SU-DHL-6 (cell line): ENCODE results near the gene CELSR1.
A peak's percentile ranks its signal among the peaks of the same experiment; 100 is the strongest.

Experiments
- H2AFZ ChIP-seq: fragments of 200-600 bp; sonication (generic); 2 replicates; pipeline ENCODE4 v1.6.1; 2014; ENCODE audit warnings: low read depth, mild to moderate bottlenecking, moderate library complexity, mixed read lengths, antibody characterized with exemption, low read length; ENCODE audit not compliant: severe bottlenecking
- H3F3A ChIP-seq: fragments of 200-600 bp; shearing (Covaris generic); 2 replicates; pipeline ENCODE4 v1.6.0; 2016; ENCODE audit warnings: antibody characterized with exemption, mild to moderate bottlenecking; ENCODE audit not compliant: insufficient read depth
- H3K27ac ChIP-seq: fragments of 200-600 bp; sonication (generic); 2 replicates; pipeline ENCODE4 v1.5.1; 2016; ENCODE audit warnings: low read depth, mild to moderate bottlenecking, low read length, moderate library complexity, mixed read lengths
- H3K27me3 ChIP-seq: fragments of 200-600 bp; sonication (generic), shearing (Covaris generic); 2 replicates; pipeline ENCODE4 v1.6.0; 2014; ENCODE audit warnings: mild to moderate bottlenecking, low read length
- H3K36me3 ChIP-seq: fragments of 200-600 bp; sonication (generic); 2 replicates; pipeline ENCODE4 v1.6.1; 2014; ENCODE audit warnings: mild to moderate bottlenecking, low read length, mixed read lengths
- H3K4me2 ChIP-seq: fragments of 300-600, 200-600 bp; shearing (Covaris generic), sonication (generic); 2 replicates; pipeline ENCODE4 v1.6.0; 2014; ENCODE audit warnings: low read length, low read depth, mild to moderate bottlenecking; ENCODE audit not compliant: poor library complexity, severe bottlenecking
- H3K4me3 ChIP-seq: fragments of 200-600 bp; sonication (generic); 2 replicates; pipeline ENCODE4 v1.5.1; 2014; ENCODE audit warnings: antibody characterized with exemption, low read length, mild to moderate bottlenecking, mixed read lengths; ENCODE audit not compliant: insufficient read depth, poor library complexity, severe bottlenecking
- H3K79me2 ChIP-seq: fragments of 200-600 bp; sonication (generic); 2 replicates; pipeline ENCODE4 v1.6.1; 2014; ENCODE audit warnings: mild to moderate bottlenecking, low read length, moderate library complexity; ENCODE audit not compliant: insufficient read depth
- H3K9ac ChIP-seq: fragments of 200-600 bp; sonication (generic); 2 replicates; pipeline ENCODE4 v1.7.0; 2014; ENCODE audit warnings: mild to moderate bottlenecking, low read length
- H3K9me2 ChIP-seq: fragments of 200-600 bp; sonication (generic); replicated peaks from 2 replicates; pipeline ENCODE4 v1.6.1; 2014; ENCODE audit warnings: low read length; ENCODE audit not compliant: insufficient read depth
- H3K9me3 ChIP-seq: fragments of 200-600 bp; sonication (generic); 2 replicates; pipeline ENCODE4 v1.6.1; 2014; ENCODE audit warnings: low read length, mixed read lengths; ENCODE audit not compliant: insufficient read depth
- H4K20me1 ChIP-seq: fragments of 200-600 bp; sonication (generic); 2 replicates; pipeline ENCODE4 v1.6.1; 2014; ENCODE audit warnings: low read depth, mild to moderate bottlenecking, antibody characterized with exemption, low read length, moderate library complexity, mixed read lengths
- CTCF ChIP-seq: fragments of 200-600 bp; sonication (generic); IDR thresholded peaks from one replicate; pipeline ENCODE4 v1.5.1; 2017; ENCODE audit warnings: antibody characterized with exemption, mild to moderate bottlenecking, low read length, moderate library complexity; ENCODE audit not compliant: insufficient read depth, poor library complexity, severe bottlenecking
- EZH2phosphoT487 ChIP-seq: fragments of 200-600 bp; sonication (generic), shearing (Covaris generic); conservative IDR thresholded peaks from 2 replicates; pipeline ENCODE4 v1.6.1; 2018; ENCODE audit warnings: mild to moderate bottlenecking, antibody characterized with exemption, low read length, moderate library complexity, mixed read lengths

CELSR1 gene

GRCh38 chr22:46424496-46424895, 112.9 kb downstream of the CELSR1 start:
- H3K27me3 ChIP-seq: no peaks in the 10 kb centered on the region
- no peaks in the 10 kb centered on the region for H3K9me2 ChIP-seq
- no peak overlapping the region for H3K4me2 ChIP-seq
- H3K36me3 ChIP-seq: no peaks in the 10 kb centered on the region
- no peak overlapping the region for H3K9ac ChIP-seq
- H3K79me2 ChIP-seq: no peaks in the 10 kb centered on the region
- H3K9me3 ChIP-seq: no peaks in the 10 kb centered on the region
- no peaks in the 10 kb centered on the region for H4K20me1 ChIP-seq
- no peak overlapping the region for H3K27ac ChIP-seq
- no peaks in the 10 kb centered on the region for H3F3A ChIP-seq
- TF ChIP-seq EZH2phosphoT487 (no peak), CTCF (no peak)
- no peak overlapping the region for H2AFZ ChIP-seq
- no peak overlapping the region for H3K4me3 ChIP-seq

GRCh38 chr22:46422896-46423295, 114.5 kb downstream of the CELSR1 start:
- Histone ChIP-seq H3K79me2 (no peaks in the 10 kb centered on the region), H3K36me3 (no peaks in the 10 kb centered on the region), H2AFZ (no peak overlapping the region), H3K4me2 (no peak overlapping the region), H3K4me3 (no peak overlapping the region), H3K9ac (no peak overlapping the region), H3K27me3 (no peaks in the 10 kb centered on the region), H4K20me1 (no peaks in the 10 kb centered on the region), H3F3A (no peaks in the 10 kb centered on the region), H3K27ac (no peak overlapping the region), H3K9me2 (no peaks in the 10 kb centered on the region), H3K9me3 (no peaks in the 10 kb centered on the region)
- TF ChIP-seq CTCF: no peak
- no peak for TF ChIP-seq EZH2phosphoT487

- H3K4me2 ChIP-seq: peak overlapping the region; percentile 19
- no peaks in the 10 kb centered on the region for H3F3A ChIP-seq
- no peaks in the 10 kb centered on the region; the same call in 1 of the 2 replicates for H4K20me1 ChIP-seq
- TF ChIP-seq CTCF (no peak), EZH2phosphoT487 (no peak)
- H3K9me2 ChIP-seq: no peaks in the 10 kb centered on the region
- H3K9me3 ChIP-seq: no peaks in the 10 kb centered on the region
- no peak overlapping the region for H2AFZ ChIP-seq
- H3K9ac ChIP-seq: no peak overlapping the region
- H3K4me3 ChIP-seq: no peak overlapping the region
- H3K27ac ChIP-seq: no peak overlapping the region
- no peaks in the 10 kb centered on the region for H3K79me2 ChIP-seq
- no peaks in the 10 kb centered on the region for H3K36me3 ChIP-seq
- H3K27me3 ChIP-seq: no peaks in the 10 kb centered on the region
These were observed 116.2 kb downstream of the CELSR1 start for GRCh38 chr22:46421267-46421666.
